PC-9 (cell line): ENCODE measurements around the gene CMTM3.

Source experiments
- EZH2 ChIP-seq: fragments of 200-600 bp; sonication (generic); IDR thresholded peaks from 2 replicates; pipeline ENCODE4 v1.8.0; 2017; ENCODE audit warnings: antibody characterized with exemption, low read depth
- TF ChIP-seq, protein P1 (sequence below): fragments of 200-600 bp; sonication (generic); conservative IDR thresholded peaks from 2 replicates; pipeline ENCODE4 v1.6.1; 2017; ENCODE audit warnings: mixed run types, antibody characterized with exemption, mild to moderate bottlenecking, moderate library complexity

GRCh38 chr16:66662445-66663194 is 58.1 kb downstream of the CMTM3 start:
- no peak for TF ChIP-seq EZH2
- TF ChIP-seq, protein P1, sequence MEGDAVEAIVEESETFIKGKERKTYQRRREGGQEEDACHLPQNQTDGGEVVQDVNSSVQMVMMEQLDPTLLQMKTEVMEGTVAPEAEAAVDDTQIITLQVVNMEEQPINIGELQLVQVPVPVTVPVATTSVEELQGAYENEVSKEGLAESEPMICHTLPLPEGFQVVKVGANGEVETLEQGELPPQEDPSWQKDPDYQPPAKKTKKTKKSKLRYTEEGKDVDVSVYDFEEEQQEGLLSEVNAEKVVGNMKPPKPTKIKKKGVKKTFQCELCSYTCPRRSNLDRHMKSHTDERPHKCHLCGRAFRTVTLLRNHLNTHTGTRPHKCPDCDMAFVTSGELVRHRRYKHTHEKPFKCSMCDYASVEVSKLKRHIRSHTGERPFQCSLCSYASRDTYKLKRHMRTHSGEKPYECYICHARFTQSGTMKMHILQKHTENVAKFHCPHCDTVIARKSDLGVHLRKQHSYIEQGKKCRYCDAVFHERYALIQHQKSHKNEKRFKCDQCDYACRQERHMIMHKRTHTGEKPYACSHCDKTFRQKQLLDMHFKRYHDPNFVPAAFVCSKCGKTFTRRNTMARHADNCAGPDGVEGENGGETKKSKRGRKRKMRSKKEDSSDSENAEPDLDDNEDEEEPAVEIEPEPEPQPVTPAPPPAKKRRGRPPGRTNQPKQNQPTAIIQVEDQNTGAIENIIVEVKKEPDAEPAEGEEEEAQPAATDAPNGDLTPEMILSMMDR: peak; percentile 50; the same call in 1 of the 2 replicates
